Thoracic aorta (tissue), 2 donors: ENCODE measurements around the gene MTA2. TPM values are rescaled to one million over a fixed set of nuclear protein-coding genes. Genes with fewer than 3 reads are reported as not detected.
"Not testable (repeated sequence)": the region's sequence is repeated elsewhere in the genome, so short reads cannot be mapped to it uniquely, and the experiment has no call there.

Experiments
- ATAC-seq: fragments of 150-250 bp; one replicate; pipeline ENCODE4 v1.8.0; 2017; ENCODE audit warnings: low read depth; ENCODE audit not compliant: insufficient number of reproducible peaks, low FRiP score
- DNase-seq: peaks from one replicate; pipeline ENCODE4 v3.0.0-alpha.2; 2020; ENCODE audit warnings: low spot score
- H3K27ac ChIP-seq, 2 donors: fragments of 200-600 bp; sonication (generic); 1 replicate in 1 of 2; 2 replicates in 1 of 2; pipeline ENCODE4 v1.5.1; 2016; ENCODE audit warnings: mild to moderate bottlenecking in 2 of 2, moderate library complexity in 2 of 2
- H3K27me3 ChIP-seq: fragments of 200-600 bp; sonication (generic); replicated peaks from 2 replicates; pipeline ENCODE4 v1.6.0; 2016; ENCODE audit warnings: mild to moderate bottlenecking; ENCODE audit not compliant: insufficient read depth
- H3K36me3 ChIP-seq: fragments of 200-600 bp; sonication (generic); one replicate; pipeline ENCODE4 v1.5.1; 2016
- H3K4me1 ChIP-seq, 2 donors: fragments of 200-600 bp; sonication (generic); 1 replicate in 1 of 2; 2 replicates in 1 of 2; pipeline versions ENCODE4 v1.5.1 to v1.6.0; 2016; ENCODE audit warnings: low read depth in 2 of 2, mild to moderate bottlenecking in 1 of 2; ENCODE audit not compliant: control insufficient read depth in 1 of 2
- H3K4me3 ChIP-seq: fragments of 200-600 bp; sonication (generic); 2 replicates; pipeline ENCODE4 v1.5.1; 2016; ENCODE audit warnings: mild to moderate bottlenecking
- H3K9me3 ChIP-seq: fragments of 200-600 bp; sonication (generic); 2 replicates; pipeline ENCODE4 v1.5.1; 2016
- total RNA-seq, 2 donors: library from RNA; depleted of rRNA; stranded (reverse); fragments of >200 nt; gene quantifications; one replicate each; pipeline versions ENCODE4 v1.1.0 to v1.2.3, GENCODE V29; 2016
- TF ChIP-seq, protein P1 (sequence below): fragments of 200-600 bp; sonication (generic); IDR thresholded peaks from one replicate; pipeline ENCODE4 v1.5.1; 2019; ENCODE audit warnings: antibody characterized with exemption

MTA2 gene
- total RNA-seq, 2 donors from 2014 or later, result 55.9 to 124 TPM

DNA sequence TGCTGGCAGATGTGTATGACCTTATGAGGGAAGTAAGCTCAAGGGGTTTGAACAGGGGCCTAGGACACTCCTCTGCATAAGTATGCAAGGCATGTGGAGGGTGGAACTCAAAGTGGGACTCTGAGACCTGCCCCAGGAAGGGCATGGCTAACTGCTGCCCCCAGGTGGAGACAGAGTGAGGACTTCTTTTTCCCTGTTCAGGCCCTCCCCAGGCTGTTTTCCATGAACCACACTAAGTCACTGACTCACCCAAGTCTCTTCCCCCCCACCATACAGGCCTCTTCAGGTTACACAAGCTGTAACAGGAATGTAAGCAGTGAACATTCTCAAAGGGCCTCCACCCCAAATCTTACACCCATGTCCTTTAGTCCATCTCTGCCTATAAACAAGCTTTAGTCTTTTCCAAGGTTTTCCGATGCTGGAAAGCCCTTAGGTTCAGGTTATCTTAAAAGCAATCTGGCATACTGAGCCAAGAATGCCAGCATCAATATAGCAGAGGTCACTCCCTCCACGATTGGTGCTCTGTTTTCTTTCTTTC lies 41.0 kb downstream of the MTA2 start:
- DNase-seq (peak; percentile 83), ATAC-seq (peak; percentile 91)
- TF ChIP-seq, protein P1, sequence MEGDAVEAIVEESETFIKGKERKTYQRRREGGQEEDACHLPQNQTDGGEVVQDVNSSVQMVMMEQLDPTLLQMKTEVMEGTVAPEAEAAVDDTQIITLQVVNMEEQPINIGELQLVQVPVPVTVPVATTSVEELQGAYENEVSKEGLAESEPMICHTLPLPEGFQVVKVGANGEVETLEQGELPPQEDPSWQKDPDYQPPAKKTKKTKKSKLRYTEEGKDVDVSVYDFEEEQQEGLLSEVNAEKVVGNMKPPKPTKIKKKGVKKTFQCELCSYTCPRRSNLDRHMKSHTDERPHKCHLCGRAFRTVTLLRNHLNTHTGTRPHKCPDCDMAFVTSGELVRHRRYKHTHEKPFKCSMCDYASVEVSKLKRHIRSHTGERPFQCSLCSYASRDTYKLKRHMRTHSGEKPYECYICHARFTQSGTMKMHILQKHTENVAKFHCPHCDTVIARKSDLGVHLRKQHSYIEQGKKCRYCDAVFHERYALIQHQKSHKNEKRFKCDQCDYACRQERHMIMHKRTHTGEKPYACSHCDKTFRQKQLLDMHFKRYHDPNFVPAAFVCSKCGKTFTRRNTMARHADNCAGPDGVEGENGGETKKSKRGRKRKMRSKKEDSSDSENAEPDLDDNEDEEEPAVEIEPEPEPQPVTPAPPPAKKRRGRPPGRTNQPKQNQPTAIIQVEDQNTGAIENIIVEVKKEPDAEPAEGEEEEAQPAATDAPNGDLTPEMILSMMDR, result peak; percentile 76
- Histone ChIP-seq H3K4me3 (peak overlapping the region; percentile 3), H3K4me1 (peaks cover 28 to 36% of the 10 kb centered on the region in 2 donors), H3K27me3 (no peaks in the 10 kb centered on the region), H3K36me3 (peaks cover 19% of the 10 kb centered on the region), H3K27ac (peak overlapping the region; percentile 84 to 87), H3K9me3 (no peaks in the 10 kb centered on the region)

DNA sequence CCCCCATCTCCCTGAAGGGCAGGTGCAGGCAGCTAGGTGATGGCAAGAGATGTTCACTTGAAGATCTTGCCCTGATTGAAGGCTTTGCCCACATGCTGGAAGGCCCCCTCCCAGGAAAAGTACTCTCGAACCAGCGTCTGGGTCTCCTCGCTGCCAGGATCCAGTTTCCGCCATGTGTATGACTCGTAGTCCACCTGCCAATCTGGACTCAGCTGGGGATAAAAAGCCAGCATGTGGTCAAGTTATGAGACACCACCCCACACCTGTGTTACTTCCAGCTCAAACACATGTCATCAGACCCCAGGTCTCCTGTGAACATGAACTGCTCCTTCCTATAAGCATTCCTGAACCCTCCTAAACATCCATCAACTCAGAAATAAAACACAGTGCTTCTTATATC lies 42.0 kb downstream of the MTA2 start:
- not testable (repeated sequence) for ATAC-seq, DNase-seq, H3K4me3 ChIP-seq, H3K27me3 ChIP-seq, H3K9me3 ChIP-seq
- H3K4me1 ChIP-seq, result peaks cover 37 to 46% of the 10 kb centered on the region in 2 donors
- peak overlapping the region; percentile 74 to 87 for H3K27ac ChIP-seq
- peaks cover 16% of the 10 kb centered on the region for H3K36me3 ChIP-seq

DNA sequence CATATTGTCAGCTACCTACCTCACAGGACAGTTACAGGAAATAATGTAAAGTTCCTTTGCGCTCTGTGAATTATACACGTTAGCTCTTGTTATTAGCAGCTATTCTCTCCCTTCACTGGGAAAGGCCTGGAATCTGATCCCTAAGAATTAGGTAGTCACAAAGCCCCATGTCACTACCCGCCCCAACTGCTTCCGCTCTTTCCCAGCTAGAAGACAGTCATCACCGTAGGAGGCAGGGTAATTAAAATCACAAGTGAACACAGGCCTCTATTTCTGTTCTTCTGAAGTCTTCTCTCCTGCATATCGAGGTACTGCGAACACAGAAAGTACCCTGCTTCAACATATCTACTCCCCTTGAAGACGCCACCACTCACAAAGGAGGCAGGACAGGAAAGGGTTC lies 42.5 kb downstream of the MTA2 start:
- peaks cover 16% of the 10 kb centered on the region for H3K36me3 ChIP-seq
- H3K4me3 ChIP-seq, result no peak overlapping the region
- no peaks in the 10 kb centered on the region for H3K9me3 ChIP-seq
- DNase-seq (no peak), ATAC-seq (no peak)
- TF ChIP-seq, protein P1, result no peak
- H3K27ac ChIP-seq, result peak overlapping the region in 1 of 2 donors; percentile 87
- H3K4me1 ChIP-seq, result peaks cover 41 to 50% of the 10 kb centered on the region in 2 donors
- H3K27me3 ChIP-seq, result no peaks in the 10 kb centered on the region

DNA sequence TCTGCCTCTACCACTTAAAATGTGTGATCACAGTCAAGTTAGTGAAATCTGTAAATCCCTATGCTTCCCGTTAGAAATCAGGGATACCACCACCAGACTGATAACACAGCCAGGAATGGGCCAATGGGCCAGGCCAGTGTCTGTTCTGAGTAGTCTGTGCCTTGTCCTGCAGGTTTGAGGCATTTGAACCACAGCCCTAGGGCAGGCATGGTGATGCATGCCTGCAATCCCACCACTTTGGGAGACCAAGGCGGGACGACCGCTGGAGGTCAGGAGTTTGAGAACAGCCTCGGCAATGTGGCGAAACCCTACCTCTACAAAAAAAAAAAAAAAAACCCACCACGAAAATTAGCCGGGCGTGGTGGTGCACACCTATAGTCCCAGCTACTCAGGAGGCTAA lies 43.0 kb downstream of the MTA2 start:
- Histone ChIP-seq H3K4me3 (no peak overlapping the region), H3K36me3 (peaks cover 13% of the 10 kb centered on the region), H3K9me3 (no peaks in the 10 kb centered on the region), H3K4me1 (peaks cover 47 to 55% of the 10 kb centered on the region in 2 donors), H3K27me3 (no peaks in the 10 kb centered on the region), H3K27ac (peak overlapping the region in 1 of 2 donors; percentile 87)
- DNase-seq (no peak), ATAC-seq (no peak)
- TF ChIP-seq, protein P1, result no peak

DNA sequence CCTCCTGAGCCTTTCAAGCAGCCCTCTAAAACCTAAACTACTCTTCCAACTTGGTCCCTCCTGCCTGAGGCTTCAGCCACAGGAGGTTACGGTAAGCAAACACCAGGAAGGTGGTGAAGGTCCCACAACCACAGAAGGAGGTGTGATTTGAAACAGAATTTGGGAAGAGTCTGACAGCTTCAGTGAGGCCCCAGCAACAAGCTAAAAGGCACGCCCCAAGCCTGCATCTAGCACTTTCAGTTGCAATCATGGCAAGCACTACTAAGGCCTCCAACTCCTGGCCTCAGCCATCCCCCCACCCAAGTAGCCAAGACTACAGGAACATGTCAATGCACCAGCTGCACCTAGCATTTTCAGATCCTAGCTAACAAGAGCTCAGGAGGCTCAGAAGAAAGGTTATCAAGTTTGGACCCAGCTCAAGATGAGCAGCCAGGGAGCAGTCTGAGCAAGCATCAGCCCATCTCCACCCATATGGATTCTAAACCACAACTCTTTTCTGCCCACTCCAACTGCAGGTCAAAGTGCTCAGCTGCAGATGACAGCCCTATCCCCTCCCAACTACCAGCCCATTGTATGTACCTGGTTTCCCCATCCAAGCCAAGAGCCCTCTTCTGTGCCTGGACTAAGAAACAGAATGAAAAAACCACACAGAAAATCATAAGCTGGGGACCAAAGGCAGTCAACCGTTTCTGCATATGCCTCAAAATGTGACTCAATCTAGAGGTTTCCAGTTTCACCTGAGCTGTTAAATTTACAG lies 44.6 kb downstream of the MTA2 start:
- Histone ChIP-seq H3K4me1 (peaks cover 57 to 69% of the 10 kb centered on the region in 2 donors), H3K27ac (peak overlapping the region; percentile 98 to 100), H3K27me3 (no peaks in the 10 kb centered on the region), H3K9me3 (no peaks in the 10 kb centered on the region), H3K36me3 (peaks cover 12% of the 10 kb centered on the region), H3K4me3 (peak overlapping the region; percentile 57)
- DNase-seq, result no peak
- TF ChIP-seq, protein P1, result no peak
- no peak for ATAC-seq
